NK-92 treated with Interleukin-12 subunit alpha and Interleukin-12 subunit beta, amount 100 ng/mL, for 24 hours (cell line): ENCODE results near the gene DYRK1B.
"Not testable (repeated sequence)": the region's sequence is repeated elsewhere in the genome, so short reads cannot be mapped to it uniquely, and the experiment has no call there.

Source experiments
- DNase-seq: peaks from one replicate; lab custom pipeline; 2025; lab: John Stamatoyannopoulos, UW

DYRK1B gene

GRCh38 chr19:39830406-39830805, 3.6 kb downstream of the DYRK1B start:
- DNase-seq, result no peak

DNA sequence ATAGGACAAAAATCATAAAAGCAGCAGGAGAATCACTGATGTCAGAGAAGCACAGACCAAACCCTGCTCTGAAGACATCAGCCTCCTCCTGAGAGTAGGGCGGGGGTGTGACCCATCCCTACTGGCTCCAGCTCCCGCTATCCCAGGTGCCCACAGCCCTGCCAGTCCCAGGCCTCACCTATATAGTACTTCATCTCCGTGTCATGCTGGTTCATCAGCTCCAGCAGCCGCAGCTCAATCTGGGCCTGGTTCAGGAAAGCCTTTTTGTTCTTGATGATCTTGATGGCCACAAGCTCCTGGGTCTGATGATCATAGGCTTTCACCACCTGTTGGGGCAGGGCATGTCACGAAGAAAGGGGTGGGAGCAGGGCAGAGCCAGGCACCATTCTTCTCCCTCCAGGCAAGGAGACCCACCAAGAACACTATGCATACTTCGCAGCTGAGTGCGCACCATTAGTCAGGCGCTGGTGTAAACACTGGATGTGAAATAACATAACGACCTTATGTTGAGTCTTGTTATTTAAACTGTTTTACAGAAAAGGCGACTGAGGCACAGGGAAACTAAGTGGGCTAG, 4.2 kb downstream of the DYRK1B start:
- no peak for DNase-seq

GRCh38 chr19:39828654-39829032, 5.3 kb downstream of the DYRK1B start:
- DNase-seq, result no peak

- DNase-seq, result no peak
Observed at GRCh38 chr19:39828015-39828653, 5.8 kb downstream of the DYRK1B start.

- DNase-seq, result no peak
Observed at GRCh38 chr19:39827216-39827615, 6.7 kb downstream of the DYRK1B start.

DNA sequence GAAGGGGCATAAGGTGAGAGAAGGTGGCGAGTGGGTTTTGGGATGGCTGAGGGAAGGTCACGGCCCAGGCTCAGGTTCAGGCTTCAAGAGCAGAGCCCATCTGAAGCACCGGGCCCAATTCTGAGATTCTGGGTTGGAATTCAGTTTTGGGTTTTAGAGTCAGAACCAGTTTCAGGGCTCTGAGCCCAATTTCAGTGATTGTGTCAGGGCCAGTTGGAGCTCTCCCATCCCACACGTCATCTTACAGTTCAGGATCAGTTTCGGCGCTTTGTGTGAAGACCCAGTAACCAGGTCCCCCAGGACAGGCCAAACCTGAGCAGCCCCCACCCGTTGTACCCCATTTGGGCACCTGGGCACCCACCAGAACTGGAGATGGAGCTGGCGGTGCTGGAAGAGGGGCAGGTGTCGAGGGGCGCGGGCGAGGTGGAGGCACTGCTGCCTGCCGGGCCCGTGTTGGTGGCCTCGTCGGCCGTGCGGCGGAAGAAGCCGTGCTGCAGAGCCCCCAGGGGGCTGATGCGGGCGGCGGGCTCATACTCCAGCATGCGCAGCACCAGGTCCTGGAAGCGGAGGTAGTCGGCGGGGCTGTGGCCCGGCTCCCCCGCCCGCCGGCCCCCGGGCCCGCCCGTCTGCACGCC, 7.5 kb downstream of the DYRK1B start:
- DNase-seq, result no peak

DNA sequence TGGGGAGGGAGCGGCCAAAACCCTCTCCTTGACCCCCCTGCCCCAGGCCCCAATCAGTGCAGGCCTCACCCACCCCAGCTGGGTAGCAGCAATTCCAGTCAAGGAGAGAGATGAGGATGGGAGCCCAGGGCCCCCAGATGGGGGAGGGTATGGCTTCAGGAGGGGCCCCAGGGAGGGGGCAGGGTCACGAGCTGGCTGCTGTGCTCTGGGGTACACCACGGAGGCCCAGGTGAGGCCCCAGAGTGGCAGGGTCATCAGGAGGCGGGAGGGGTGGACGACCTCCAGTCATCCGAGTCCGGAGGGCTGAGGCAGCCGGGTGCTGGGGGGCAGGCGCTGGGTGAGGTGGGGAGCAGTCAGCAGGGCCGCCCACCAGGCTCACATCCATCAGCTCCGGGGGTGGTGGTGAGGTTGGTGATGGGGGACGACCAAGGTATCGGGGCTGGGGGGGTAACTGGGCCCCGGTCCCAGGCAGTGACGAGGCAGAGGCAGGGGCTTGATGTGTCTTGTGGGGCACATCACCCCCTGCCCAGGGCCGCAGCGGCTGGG, 8.4 kb downstream of the DYRK1B start:
- no peak for DNase-seq

- no peak for DNase-seq
Observed at GRCh38 chr19:39825093-39825463, 8.9 kb downstream of the DYRK1B start.

GRCh38 chr19:39824143-39825092, 9.5 kb downstream of the DYRK1B start:
- no peak for DNase-seq

DNA sequence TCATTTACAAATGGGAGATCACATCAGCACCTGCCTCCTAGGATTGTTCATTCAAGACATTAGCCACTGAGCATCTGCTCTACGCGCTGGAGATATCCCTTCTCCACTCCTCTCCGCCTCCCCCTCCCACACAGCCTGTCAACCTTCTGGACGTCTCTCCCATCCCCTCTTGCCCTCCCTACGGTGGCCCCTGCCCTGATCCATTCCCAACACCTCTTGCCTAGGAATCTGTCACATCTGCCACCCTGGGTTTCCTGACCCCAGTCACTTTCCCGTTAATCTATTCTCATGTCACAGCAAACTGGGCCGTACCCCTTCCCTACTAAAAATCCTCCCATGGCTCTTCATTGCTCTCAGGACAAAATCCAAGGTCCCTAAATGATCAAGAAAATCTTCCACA, 10.3 kb downstream of the DYRK1B start:
- DNase-seq, result no peak

DNA sequence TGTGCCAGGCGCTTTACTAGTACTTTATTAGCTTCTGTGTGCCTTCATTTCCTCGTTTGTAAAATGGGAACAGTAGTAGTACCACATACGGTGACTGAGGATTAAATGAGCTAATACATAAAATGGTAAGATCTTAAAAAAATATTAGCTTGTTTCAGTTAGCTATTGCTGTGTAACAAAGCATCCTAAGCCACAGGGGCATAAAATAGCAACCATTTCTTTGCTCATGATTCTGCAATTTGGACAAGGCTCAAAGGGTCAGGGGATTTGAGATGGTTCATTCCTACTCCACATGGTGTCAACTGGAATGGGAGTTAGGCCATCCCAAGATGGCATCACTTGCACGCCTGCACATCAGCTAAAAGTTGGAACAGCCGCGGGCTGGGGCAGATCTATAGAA, 13.3 kb downstream of the DYRK1B start:
- no peak for DNase-seq

GRCh38 chr19:39819786-39820185, 14.2 kb downstream of the DYRK1B start:
- no peak for DNase-seq

- no peak for DNase-seq
Observed at GRCh38 chr19:39818626-39819097, 15.3 kb downstream of the DYRK1B start.

DNA sequence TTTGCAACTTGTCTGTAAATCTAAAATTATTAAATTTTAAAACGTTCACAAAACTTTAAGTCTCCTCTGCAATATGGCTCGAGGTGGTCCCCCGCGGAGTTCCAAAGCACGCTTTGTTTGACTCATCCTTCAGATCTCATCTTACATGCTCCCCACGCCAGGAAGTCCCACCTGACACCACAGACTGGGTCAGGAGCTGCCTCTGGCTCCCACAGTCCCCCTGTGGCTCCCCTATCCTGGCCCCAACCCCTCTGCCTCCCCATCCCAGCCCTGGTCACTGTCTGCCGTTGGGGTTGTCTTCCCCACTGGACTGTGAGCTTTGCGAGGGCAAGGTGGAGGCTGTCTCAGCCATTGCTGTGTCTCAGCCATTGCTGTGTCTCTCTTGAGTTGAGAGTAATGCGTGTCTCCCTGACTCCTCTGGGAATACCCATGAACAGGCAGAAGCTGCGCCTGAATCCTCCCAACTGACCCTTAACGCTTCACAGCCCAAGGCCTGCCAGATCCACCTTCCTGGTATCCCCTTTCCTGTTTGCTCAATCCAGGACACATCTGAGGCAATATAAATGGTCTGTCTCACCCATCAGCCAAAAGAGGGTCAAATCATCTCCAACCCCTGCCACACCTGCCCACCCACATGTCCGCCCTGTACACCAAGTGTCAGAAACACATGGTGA, 15.9 kb downstream of the DYRK1B start:
- no peak for DNase-seq

GRCh38 chr19:39816287-39817048, 17.5 kb downstream of the DYRK1B start:
- no peak for DNase-seq

DNA sequence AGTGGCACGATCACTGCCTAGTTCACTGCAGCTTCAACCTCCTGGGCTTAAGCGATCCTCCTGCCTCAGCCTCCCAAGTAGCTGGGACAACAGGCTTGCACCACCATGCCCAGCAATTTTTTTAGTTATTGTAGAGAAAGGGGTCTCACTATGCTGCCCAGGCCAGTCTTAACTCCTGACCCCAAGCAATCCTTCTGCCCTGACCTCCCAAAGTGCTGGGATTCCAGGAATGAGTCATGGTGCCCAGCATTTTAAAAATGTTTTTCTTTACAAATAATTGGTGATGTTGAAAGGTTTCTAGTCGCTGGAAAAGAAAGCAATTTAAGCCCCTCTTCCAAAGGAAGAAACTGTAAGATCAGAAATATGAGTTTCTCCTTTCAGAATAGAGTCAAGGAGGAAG, 19.4 kb downstream of the DYRK1B start:
- no peak for DNase-seq

- DNase-seq, result not testable (repeated sequence)
Observed at GRCh38 chr19:39814111-39814510, 19.9 kb downstream of the DYRK1B start.

- DNase-seq, result no peak
Observed at GRCh38 chr19:39813264-39813993, 20.5 kb downstream of the DYRK1B start.

- DNase-seq, result no peak
Observed at GRCh38 chr19:39811064-39811463, 22.9 kb downstream of the DYRK1B start.

- no peak for DNase-seq
Observed at GRCh38 chr19:39810424-39810823, 23.5 kb downstream of the DYRK1B start.
